DMS53 (cell line): ENCODE results near the gene KMT5B.

ENCODE experiments used
- DNase-seq: peaks from one replicate; lab custom pipeline; 2025; lab: John Stamatoyannopoulos, UW

Gene KMT5B

DNA sequence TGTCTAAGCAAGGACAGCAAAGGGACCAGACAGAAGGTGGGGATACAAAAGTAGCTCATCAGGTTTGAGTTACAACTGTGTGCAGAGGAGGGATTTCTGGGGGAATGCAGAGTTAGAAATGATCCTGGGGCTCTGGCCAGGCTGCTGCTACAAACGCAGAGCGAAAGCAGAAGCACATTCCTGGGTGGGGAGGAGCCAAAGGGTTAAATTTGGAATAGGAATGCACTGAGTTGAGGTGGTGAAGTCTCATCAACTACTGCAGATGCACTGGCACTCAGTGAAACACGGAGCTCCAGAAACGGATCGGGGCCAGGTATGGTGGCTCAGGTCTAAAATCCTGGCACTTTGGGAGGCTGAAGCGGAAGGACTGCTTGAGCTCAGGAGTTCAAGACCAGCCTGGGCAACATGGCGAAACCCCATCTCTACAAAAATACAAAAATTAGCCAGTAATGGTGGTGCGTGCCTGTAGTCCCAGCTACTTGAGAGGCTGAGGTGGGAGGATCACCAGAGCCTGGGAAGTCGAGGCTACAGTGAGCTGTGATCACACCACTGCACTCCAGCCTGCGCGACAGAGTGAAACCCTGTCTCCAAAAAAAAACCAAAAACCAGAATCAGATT is 95.1 kb downstream of the KMT5B start:
- no peak for DNase-seq

- DNase-seq: no peak
Measured at GRCh38 chr11:68116974-68117373, 96.1 kb downstream of the KMT5B start.

GRCh38 chr11:68116126-68116525 is 97.0 kb downstream of the KMT5B start:
- no peak for DNase-seq

DNA sequence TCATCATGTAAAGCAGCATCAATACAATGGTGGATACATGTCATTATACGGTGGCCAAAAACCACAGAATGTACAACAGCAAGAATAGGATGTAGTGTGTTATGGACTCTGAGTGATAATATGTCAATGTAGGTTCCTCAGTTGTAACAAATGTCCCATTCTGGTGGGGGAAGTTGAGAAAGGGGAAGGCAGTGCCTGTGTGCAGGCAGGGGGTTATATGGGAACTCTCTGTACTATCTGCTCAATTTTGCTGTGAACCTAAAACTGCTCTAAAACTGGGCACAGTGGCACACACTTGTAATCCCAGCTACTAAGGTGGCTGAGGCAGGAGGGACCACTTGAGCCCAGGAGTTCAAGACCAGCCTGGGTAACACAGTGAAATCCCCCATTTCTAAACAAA is 97.8 kb downstream of the KMT5B start:
- DNase-seq: no peak

- no peak for DNase-seq
Measured at GRCh38 chr11:68113986-68114385, 99.1 kb downstream of the KMT5B start.

DNA sequence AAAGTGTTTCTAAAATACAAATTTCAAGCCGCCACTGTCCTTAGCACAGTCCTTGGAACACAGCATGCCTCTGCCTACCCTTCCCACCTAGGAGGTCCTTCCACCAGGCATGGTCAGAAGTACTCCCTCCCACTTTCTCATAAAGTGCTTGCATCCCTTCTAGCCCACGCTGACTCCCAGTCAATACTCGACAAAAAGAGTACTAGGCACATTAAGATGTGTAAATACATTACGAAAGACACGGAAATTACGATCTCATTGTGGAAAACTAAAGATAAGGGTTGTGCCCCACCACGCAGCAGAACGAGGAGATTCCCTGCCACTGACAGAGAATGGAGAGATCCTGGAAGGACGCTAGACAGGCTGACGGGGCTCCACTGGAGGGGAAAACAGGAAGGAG is 105.4 kb downstream of the KMT5B start:
- no peak for DNase-seq

GRCh38 chr11:68106165-68106940 is 106.7 kb downstream of the KMT5B start:
- no peak for DNase-seq
